ENCODE measurements around the gene RRAS. TPM values are rescaled to one million over a fixed set of nuclear protein-coding genes. Genes with fewer than 3 reads are reported as not detected.

The RRAS gene
- total and polyA plus RNA-seq, 7 donors = 79.8 to 139 (median 126) TPM

DNA sequence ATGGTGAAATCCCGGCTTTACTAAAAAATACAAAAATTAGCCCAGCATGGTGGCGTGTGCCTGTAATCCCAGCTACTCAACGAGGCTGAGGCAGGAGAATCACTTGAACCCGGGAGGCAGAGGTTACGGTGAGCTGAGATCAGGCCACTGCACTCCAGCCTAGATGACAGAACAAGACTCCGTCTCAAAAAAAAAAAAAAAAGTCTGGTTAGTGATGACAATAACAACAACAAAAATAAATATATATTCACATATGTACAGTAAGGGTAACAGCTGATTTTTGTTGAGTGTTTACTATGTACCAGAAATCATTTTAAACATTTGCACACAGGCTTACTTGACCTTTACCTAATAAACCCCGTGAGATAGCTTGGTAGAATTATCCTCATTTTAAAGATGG, 23.0 kb downstream of the RRAS start:
- intact Hi-C loops (cut with DNase I) = no loop called here

GRCh38 chr19:49616532-49616931, 23.4 kb downstream of the RRAS start:
- DNase-seq = no peak
- no peaks in the 10 kb centered on the region for H3K9me3 ChIP-seq
- no peak for TF ChIP-seq EP300 (IDR thresholded peaks at IDR 0.05)
- TF ChIP-seq POLR2AphosphoS5 (IDR thresholded peaks at IDR 0.05) = no peak
- TF ChIP-seq POLR2A (IDR thresholded peaks at IDR 0.05) = no peak
- WGBS, 2 donors = 97 to 98% methylated on average over 7 of the region's 7 CpGs
- no peaks in the 10 kb centered on the region for H3K27me3 ChIP-seq
- H3K36me3 ChIP-seq = peaks cover 17 to 71% (median 45%) of the 10 kb centered on the region in 4 donors
- no peak overlapping the region for H3K4me3 ChIP-seq
- H3K4me1 ChIP-seq = peaks cover 0 to 11% (median 6%) of the 10 kb centered on the region in 4 donors
- no peak overlapping the region for H3K27ac ChIP-seq
- intact Hi-C loops (cut with DNase I) = no loop called here

More for the DNA sequence above, 23.0 kb downstream of the RRAS start:
- TF ChIP-seq POLR2AphosphoS5 (IDR thresholded peaks at IDR 0.05) (no peak), CTCF (IDR thresholded peaks at IDR 0.05) (no peak), POLR2A (IDR thresholded peaks at IDR 0.05) (no peak), EP300 (IDR thresholded peaks at IDR 0.05) (no peak)
- 91 to 92% methylated on average over 7 of the region's 7 CpGs for WGBS, 2 donors
- Histone ChIP-seq H3K27ac (no peak overlapping the region), H3K36me3 (peaks cover 20 to 74% (median 49%) of the 10 kb centered on the region in 4 donors), H3K9me3 (no peaks in the 10 kb centered on the region), H3K4me3 (no peak overlapping the region), H3K4me1 (peaks cover 0 to 11% (median 6%) of the 10 kb centered on the region in 4 donors), H3K27me3 (no peaks in the 10 kb centered on the region)
- no peak for DNase-seq

DNA sequence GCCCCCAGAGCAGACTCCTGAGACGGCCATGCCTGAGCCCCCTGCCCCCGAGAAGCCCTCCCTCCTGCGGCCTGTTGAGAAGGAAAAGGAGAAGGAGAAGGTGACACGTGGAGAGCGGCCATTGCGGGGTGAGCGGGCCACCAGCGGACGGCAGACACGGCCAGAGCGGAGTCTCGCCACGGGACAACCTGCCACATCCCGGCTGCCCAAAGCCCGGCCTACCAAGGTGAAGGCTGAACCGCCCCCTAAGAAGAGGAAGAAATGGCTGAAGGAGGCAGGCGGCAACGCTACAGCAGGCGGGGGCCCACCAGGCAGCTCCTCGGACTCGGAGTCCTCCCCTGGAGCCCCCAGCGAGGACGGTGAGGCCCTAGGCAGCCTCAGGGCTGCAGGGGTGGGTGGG, 24.1 kb downstream of the RRAS start:
- H3K36me3 ChIP-seq = peaks cover 13 to 71% (median 46%) of the 10 kb centered on the region in 4 donors
- H3K27ac ChIP-seq = no peak overlapping the region
- 96 to 98% methylated on average over 23 of the region's 23 CpGs for WGBS, 2 donors
- intact Hi-C loops (cut with DNase I) = no loop called here
- no peaks in the 10 kb centered on the region for H3K9me3 ChIP-seq
- H3K4me3 ChIP-seq = no peak overlapping the region
- DNase-seq = no peak
- H3K27me3 ChIP-seq = no peaks in the 10 kb centered on the region
- peaks cover 0 to 11% (median 6%) of the 10 kb centered on the region in 4 donors for H3K4me1 ChIP-seq
- TF ChIP-seq EP300 (IDR thresholded peaks at IDR 0.05) = no peak
- TF ChIP-seq CTCF (IDR thresholded peaks at IDR 0.05) = no peak
- TF ChIP-seq POLR2A (IDR thresholded peaks at IDR 0.05) = no peak
- TF ChIP-seq POLR2AphosphoS5 (IDR thresholded peaks at IDR 0.05) = no peak

DNA sequence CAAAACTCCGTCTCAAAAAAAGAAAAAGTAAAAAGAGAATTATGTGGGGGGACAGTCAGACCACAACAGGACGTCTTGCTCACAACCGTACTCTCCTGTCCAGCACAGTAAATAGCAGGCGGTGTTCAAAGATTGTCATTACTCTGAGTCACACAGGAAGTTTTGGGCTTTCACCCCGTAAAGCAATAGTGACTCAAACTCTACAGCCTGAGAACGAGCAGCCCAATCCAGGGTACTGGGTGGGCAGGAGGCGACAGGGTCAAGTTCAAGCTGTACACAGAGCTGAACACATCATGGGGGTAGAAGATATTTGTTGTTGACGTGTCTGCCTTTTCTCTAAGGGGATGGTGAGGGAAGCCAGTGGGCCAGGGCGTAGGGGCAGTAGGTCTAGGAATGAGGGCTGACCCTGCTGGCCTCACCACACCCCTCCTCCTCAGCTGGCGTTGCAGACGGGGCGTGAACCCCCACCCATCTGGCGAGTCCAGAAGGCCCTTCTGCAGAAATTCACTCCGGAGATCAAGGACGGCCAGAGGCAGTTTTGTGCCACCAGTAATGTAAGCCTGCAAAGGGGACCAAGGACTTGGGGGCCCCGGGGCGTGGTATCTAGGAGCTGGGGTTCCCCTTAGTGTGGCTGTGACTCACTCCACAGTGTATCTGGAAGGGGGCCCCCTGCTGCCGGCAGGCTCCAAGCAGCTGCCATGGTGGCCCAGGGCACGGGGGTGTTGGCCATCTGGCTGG, 25.7 kb downstream of the RRAS start:
- H3K27me3 ChIP-seq = no peaks in the 10 kb centered on the region
- peaks cover 13 to 75% (median 46%) of the 10 kb centered on the region in 4 donors for H3K36me3 ChIP-seq
- H3K4me3 ChIP-seq = no peak overlapping the region
- no peaks in the 10 kb centered on the region for H3K9me3 ChIP-seq
- DNase-seq = no peak
- intact Hi-C loops (cut with DNase I) = no loop called here
- TF ChIP-seq CTCF (IDR thresholded peaks at IDR 0.05) (no peak), POLR2AphosphoS5 (IDR thresholded peaks at IDR 0.05) (no peak), POLR2A (IDR thresholded peaks at IDR 0.05) (no peak), EP300 (IDR thresholded peaks at IDR 0.05) (no peak)
- no peak overlapping the region for H3K27ac ChIP-seq
- WGBS, 2 donors = 83 to 84% methylated on average over 19 of the region's 19 CpGs
- peaks cover 0 to 11% (median 6%) of the 10 kb centered on the region in 4 donors for H3K4me1 ChIP-seq

DNA sequence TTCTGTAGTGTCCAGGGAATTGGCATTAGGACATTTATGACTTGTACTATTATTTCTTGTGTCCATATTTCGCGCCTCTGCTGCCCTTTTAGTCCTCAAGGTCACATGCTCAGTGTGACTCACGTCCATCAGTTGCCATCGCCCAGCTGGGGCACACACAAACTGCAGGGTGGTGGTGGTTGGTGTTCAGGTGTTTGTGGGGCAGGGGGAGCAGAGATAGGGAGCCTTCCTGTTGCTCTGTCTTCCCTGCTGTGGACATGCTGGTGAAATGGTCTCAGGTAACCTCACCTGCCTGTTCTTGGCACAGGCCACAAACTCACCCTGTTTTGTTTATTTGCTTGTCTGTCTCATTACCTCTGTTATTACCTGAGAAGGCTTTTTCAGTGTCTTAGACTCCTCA, 26.6 kb downstream of the RRAS start:
- Histone ChIP-seq H3K27me3 (no peaks in the 10 kb centered on the region), H3K4me3 (no peak overlapping the region), H3K36me3 (peaks cover 13 to 75% (median 53%) of the 10 kb centered on the region in 4 donors), H3K9me3 (no peaks in the 10 kb centered on the region), H3K27ac (no peak overlapping the region), H3K4me1 (peaks cover 0 to 11% (median 6%) of the 10 kb centered on the region in 4 donors)
- TF ChIP-seq POLR2A (IDR thresholded peaks at IDR 0.05) (no peak), EP300 (IDR thresholded peaks at IDR 0.05) (no peak), POLR2AphosphoS5 (IDR thresholded peaks at IDR 0.05) (no peak), CTCF (IDR thresholded peaks at IDR 0.05) (no peak)
- DNase-seq = no peak
- intact Hi-C loops (cut with DNase I) = no loop called here
- WGBS, 2 donors = 72 to 84% methylated on average over 4 of the region's 4 CpGs

Measured in sigmoid colon (tissue), 7 donors.